ENCODE measurements around the gene DNAAF3.

The DNAAF3 gene

DNA sequence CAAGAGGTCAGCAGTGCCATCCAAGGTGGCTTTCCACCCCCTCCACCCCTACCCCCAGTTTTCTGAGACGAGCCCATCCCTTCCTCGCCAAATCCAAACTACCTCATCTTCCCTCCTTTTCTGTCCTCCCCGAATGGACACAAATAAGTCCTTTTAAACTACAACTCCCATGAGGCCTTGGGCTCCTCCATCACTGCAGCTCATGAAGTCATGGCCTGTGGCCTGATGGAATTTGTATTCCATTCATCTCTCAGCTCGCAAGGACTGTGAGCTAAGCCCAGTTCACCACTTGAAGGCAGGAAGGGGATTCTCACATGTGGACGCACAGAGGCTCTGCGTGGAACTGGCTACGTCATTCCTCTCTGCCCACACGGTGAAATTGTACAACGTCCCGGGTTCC, 30.4 kb upstream of the DNAAF3 start:
- H3K36me3 ChIP-seq (ENCODE audit: control insufficient read depth, insufficient read depth, low read length, severe bottlenecking), result no peaks in the 10 kb centered on the region
- H3K4me3 ChIP-seq (ENCODE audit: low read length), result no peak overlapping the region
- H3K9me3 ChIP-seq (ENCODE audit: control insufficient read depth, low read length), result no peaks in the 10 kb centered on the region
- H3K9ac ChIP-seq (ENCODE audit: low read length), result no peak overlapping the region
- no peak for DNase-seq (ENCODE audit: low read depth)
- no peaks in the 10 kb centered on the region for H3K4me1 ChIP-seq (ENCODE audit: control insufficient read depth, insufficient read depth, low read length)
- no peaks in the 10 kb centered on the region for H3K27me3 ChIP-seq (replicated peaks; ENCODE audit: control insufficient read depth, insufficient read depth, low read length)

DNA sequence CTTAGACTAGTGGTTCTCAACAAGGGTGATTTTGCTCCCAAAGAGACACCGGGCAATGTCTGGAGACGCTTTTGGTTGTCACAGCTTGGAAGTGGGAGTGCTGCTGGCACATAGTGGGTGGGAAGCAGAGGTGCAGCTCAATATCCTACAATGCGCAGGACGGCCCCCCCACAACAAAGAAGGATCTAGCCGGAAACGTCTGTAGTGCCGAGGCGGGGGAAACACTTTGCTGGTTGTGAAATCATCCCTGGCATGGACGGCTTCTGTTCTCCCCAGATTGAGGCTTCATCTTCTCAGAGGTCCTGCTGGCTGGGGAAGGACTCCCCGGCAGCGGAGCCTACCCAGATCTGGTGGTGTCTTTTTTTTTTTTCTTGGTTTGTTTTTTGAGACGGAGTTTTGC, 27.1 kb upstream of the DNAAF3 start:
- H3K4me3 ChIP-seq (ENCODE audit: low read length), result no peak overlapping the region
- H3K4me1 ChIP-seq (ENCODE audit: control insufficient read depth, insufficient read depth, low read length), result no peaks in the 10 kb centered on the region
- H3K9me3 ChIP-seq (ENCODE audit: control insufficient read depth, low read length), result no peaks in the 10 kb centered on the region
- no peak for DNase-seq (ENCODE audit: low read depth)
- no peak overlapping the region for H3K9ac ChIP-seq (ENCODE audit: low read length)
- H3K27me3 ChIP-seq (replicated peaks; ENCODE audit: control insufficient read depth, insufficient read depth, low read length), result no peaks in the 10 kb centered on the region
- H3K36me3 ChIP-seq (ENCODE audit: control insufficient read depth, insufficient read depth, low read length, severe bottlenecking), result no peaks in the 10 kb centered on the region

DNA sequence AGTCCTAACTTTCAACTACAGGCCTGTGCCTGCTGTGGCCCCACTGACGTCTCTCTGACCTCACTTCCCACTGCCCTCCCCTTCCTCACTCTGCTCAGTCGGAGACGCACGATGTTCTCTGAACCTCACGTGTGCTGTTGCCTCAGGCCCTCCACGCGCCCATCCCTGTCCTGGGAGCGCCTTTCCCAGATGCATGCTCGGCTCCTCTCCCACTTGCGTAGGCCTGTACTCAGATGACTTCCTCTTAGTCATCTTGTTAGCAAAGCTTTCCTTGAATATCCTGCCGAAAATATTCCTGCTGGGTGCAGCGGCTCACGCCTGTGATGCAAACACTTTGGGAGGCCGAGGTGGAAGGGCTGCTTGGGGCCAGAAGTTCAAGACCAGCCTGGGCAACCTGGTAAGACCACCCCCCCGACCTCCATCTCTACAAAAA, 23.0 kb upstream of the DNAAF3 start:
- H3K4me3 ChIP-seq (ENCODE audit: low read length), result no peak overlapping the region
- peak; percentile 38 for DNase-seq (ENCODE audit: low read depth)
- no peaks in the 10 kb centered on the region for H3K36me3 ChIP-seq (ENCODE audit: control insufficient read depth, insufficient read depth, low read length, severe bottlenecking)
- no peaks in the 10 kb centered on the region for H3K9me3 ChIP-seq (ENCODE audit: control insufficient read depth, low read length)
- no peaks in the 10 kb centered on the region for H3K27me3 ChIP-seq (replicated peaks; ENCODE audit: control insufficient read depth, insufficient read depth, low read length)
- peak overlapping the region; percentile 45 for H3K9ac ChIP-seq (ENCODE audit: low read length)
- H3K4me1 ChIP-seq (ENCODE audit: control insufficient read depth, insufficient read depth, low read length), result no peaks in the 10 kb centered on the region

DNA sequence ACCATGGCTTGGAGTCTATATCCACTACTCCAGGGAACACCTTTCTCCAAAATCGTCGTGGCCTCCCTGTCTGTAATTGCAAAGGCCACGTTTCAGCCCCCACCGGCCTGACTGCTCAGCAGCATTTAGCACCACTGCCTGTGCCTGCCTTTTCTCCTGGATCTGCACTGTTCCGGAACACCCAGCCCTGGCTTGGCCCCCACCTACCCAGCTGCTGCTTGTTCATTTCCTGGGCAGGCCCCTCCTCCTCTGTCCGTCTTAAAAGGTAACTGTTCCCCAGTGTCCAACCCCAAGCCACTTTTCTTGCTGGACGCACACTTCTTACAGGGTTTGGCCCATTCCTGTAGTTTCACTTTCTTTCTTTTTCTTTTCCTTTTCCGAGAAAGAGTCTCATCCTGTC, 22.2 kb upstream of the DNAAF3 start:
- no peak overlapping the region for H3K9ac ChIP-seq (ENCODE audit: low read length)
- no peaks in the 10 kb centered on the region for H3K4me1 ChIP-seq (ENCODE audit: control insufficient read depth, insufficient read depth, low read length)
- H3K36me3 ChIP-seq (ENCODE audit: control insufficient read depth, insufficient read depth, low read length, severe bottlenecking), result no peaks in the 10 kb centered on the region
- H3K9me3 ChIP-seq (ENCODE audit: control insufficient read depth, low read length), result no peaks in the 10 kb centered on the region
- DNase-seq (ENCODE audit: low read depth), result no peak
- no peak overlapping the region for H3K4me3 ChIP-seq (ENCODE audit: low read length)
- H3K27me3 ChIP-seq (replicated peaks; ENCODE audit: control insufficient read depth, insufficient read depth, low read length), result no peaks in the 10 kb centered on the region

DNA sequence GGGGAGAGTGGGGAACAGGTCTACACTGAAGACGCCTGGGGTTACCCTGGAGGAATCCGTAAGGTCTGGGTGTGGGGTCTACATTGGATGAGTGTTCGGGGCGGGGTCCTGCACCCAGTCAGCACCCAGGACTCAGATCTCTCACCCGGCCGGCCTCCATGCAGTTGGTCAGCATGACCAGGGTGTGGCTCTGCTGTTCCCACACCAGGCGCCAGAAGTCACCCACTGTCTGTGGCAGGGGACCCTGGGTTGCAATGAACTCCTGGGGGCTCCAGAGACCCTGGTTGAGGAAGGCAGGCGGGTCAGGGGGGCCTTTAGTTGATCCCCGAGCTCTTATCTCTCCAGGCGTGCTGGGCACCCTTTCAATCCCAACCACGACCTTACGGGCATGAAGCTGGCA, 19.7 kb upstream of the DNAAF3 start:
- Histone ChIP-seq H3K36me3 (ENCODE audit: control insufficient read depth, insufficient read depth, low read length, severe bottlenecking) (no peaks in the 10 kb centered on the region), H3K9ac (ENCODE audit: low read length) (no peak overlapping the region), H3K4me1 (ENCODE audit: control insufficient read depth, insufficient read depth, low read length) (no peaks in the 10 kb centered on the region), H3K4me3 (ENCODE audit: low read length) (no peak overlapping the region), H3K9me3 (ENCODE audit: control insufficient read depth, low read length) (no peaks in the 10 kb centered on the region), H3K27me3 (replicated peaks; ENCODE audit: control insufficient read depth, insufficient read depth, low read length) (peaks cover 2% of the 10 kb centered on the region)
- no peak for DNase-seq (ENCODE audit: low read depth)

DNA sequence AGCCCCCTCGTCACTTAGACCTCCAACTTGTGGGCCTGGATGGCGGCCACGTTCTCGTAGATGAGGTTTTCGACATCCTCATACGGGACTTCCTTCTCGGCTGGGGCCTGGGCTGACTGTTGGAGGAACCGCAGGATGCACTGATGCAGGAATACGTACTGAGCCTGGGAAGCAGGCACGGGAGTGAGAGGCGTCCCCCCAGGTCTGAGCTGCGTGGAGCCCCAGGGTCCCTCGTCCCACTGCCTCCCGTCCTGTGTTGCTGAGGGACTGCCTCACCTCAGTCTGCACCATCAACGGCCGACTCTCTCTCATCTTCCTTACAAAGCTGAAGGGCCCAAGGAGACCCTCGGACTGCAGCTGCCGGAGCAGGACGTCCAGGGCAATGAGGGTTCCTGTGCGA, 15.3 kb upstream of the DNAAF3 start:
- H3K4me1 ChIP-seq (ENCODE audit: control insufficient read depth, insufficient read depth, low read length), result peaks cover 9% of the 10 kb centered on the region
- no peaks in the 10 kb centered on the region for H3K9me3 ChIP-seq (ENCODE audit: control insufficient read depth, low read length)
- H3K9ac ChIP-seq (ENCODE audit: low read length), result no peak overlapping the region
- peaks cover 2% of the 10 kb centered on the region for H3K27me3 ChIP-seq (replicated peaks; ENCODE audit: control insufficient read depth, insufficient read depth, low read length)
- H3K4me3 ChIP-seq (ENCODE audit: low read length), result no peak overlapping the region
- DNase-seq (ENCODE audit: low read depth), result no peak
- H3K36me3 ChIP-seq (ENCODE audit: control insufficient read depth, insufficient read depth, low read length, severe bottlenecking), result no peaks in the 10 kb centered on the region

DNA sequence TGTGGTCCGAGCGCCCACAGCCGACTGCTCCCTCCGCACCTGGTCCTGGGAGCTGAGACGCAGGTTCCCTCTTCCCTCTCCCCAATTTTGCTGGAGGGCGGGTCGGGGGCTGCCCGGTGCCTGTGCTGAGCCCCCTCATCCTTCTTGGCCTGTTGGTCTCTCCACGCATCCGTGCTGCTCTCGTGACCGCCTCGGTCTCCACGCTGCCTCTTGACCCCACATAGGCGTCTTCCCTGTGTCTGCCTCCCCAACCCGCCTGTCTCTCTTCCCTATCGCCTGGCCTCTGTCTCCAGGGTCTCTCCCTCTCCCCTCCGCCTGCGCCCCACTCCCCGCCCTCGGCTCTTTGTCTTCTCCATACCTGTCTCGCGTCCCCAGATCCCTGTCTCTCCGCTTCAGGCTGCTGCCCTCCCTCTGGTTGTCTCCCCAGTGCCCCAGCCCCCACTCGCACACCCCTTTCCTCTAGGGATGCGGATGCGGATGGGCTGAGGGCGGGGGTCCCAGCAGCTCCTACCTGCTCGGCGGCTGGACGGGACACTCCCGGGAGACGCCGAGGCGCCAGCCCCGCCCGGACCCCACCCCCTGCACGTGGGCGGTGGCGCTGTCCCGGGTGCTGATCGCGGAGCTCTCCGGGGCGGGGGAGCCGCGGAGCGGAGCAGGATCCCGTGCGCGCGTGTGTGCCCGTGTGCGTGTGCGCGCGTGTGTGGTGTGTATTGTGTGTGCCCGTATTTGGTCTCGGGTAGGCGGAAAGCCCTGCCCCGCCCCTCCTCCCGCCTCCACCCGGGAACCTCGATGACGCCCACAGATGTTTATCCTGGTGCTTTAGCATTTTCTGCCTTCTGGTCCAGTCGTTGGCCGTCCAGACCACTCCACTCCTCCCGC, 13.4 kb upstream of the DNAAF3 start, which contains the start of gene SYT5:
Gene SYT5, minus strand, starts transcription at position 684 of the 879 bp plus-strand sequence. CDS start 1,248 bp downstream, outside the sequence.
- peak within 1 kb of the TSS; percentile 76 for H3K4me3 ChIP-seq (ENCODE audit: low read length)
- H3K9me3 ChIP-seq (ENCODE audit: control insufficient read depth, low read length), result no peaks in the 10 kb centered on the region
- no peak within 1 kb of the TSS for H3K9ac ChIP-seq (ENCODE audit: low read length)
- no peaks in the 10 kb centered on the region for H3K36me3 ChIP-seq (ENCODE audit: control insufficient read depth, insufficient read depth, low read length, severe bottlenecking)
- H3K4me1 ChIP-seq (ENCODE audit: control insufficient read depth, insufficient read depth, low read length), result peaks cover 9% of the 10 kb centered on the region
- DNase-seq (ENCODE audit: low read depth), result peak; percentile 65
- peaks cover 2% of the 10 kb centered on the region for H3K27me3 ChIP-seq (replicated peaks; ENCODE audit: control insufficient read depth, insufficient read depth, low read length)

DNA sequence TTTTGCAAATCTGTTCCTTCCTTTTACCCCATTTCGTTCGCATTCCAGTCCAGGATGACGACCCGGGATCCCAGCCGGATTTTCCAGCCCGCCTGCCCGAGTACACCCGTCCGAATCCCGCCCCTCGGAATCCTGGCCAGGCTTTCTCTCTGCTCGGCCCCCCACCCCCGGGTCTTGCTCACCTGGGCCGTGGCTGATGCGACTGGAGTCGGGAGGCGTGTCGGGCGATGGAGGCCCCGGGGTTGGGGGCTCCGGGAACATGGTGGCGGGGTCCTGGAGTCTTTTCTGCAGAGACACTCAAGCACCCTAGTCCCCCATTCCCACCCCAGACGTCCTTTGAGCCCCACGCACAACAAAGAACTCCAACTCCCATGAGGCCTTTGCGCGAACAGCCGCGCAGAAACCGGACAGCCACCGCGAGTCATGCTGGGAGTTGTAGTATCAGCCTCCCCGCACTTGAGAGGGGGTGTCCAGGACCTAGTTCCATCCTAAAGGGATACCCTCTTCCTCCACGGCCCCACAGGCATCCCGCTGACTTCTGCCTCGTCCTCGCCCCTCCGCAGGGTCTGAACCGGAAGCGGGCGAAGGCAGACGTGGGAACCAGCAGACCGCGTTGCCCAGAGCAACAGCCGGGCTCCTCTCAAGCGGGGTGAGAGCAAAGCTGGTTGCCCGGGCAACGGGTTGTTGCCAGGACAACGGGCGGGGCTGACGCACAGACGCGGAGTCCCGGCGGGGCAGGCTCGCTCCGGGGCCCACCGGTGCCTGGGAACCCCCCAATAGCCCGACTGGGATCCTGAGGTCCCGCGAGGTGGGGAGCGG, 12.6 kb upstream of the DNAAF3 start:
- no peaks in the 10 kb centered on the region for H3K9me3 ChIP-seq (ENCODE audit: control insufficient read depth, low read length)
- H3K36me3 ChIP-seq (ENCODE audit: control insufficient read depth, insufficient read depth, low read length, severe bottlenecking), result no peaks in the 10 kb centered on the region
- H3K4me3 ChIP-seq (ENCODE audit: low read length), result peak overlapping the region; percentile 76
- DNase-seq (ENCODE audit: low read depth), result peak; percentile 76
- H3K27me3 ChIP-seq (replicated peaks; ENCODE audit: control insufficient read depth, insufficient read depth, low read length), result peaks cover 2% of the 10 kb centered on the region
- H3K9ac ChIP-seq (ENCODE audit: low read length), result no peak overlapping the region
- H3K4me1 ChIP-seq (ENCODE audit: control insufficient read depth, insufficient read depth, low read length), result peaks cover 9% of the 10 kb centered on the region

DNA sequence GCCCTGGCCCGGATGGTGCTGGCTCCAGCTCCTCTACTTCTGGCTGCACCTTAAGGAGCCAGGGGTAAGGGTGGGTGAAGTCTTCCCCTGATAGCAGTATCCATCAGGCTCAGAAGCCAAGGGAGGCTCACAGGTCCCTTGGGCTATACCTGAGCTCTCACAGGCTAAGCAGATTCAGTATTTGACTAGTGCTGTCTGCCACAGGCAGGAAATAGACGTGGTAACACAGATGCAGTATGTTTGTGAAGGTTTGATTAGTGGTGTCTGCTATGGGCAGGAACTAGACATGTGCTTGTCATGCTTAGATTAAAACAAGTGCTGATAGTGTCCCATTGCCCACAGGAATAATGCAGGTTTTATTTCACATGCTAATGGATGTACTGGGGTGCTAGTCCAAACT, 9.7 kb upstream of the DNAAF3 start:
- Histone ChIP-seq H3K9ac (ENCODE audit: low read length) (no peak overlapping the region), H3K27me3 (replicated peaks; ENCODE audit: control insufficient read depth, insufficient read depth, low read length) (no peaks in the 10 kb centered on the region), H3K9me3 (ENCODE audit: control insufficient read depth, low read length) (no peaks in the 10 kb centered on the region), H3K4me1 (ENCODE audit: control insufficient read depth, insufficient read depth, low read length) (peaks cover 15% of the 10 kb centered on the region), H3K36me3 (ENCODE audit: control insufficient read depth, insufficient read depth, low read length, severe bottlenecking) (no peaks in the 10 kb centered on the region), H3K4me3 (ENCODE audit: low read length) (no peak overlapping the region)
- no peak for DNase-seq (ENCODE audit: low read depth)

DNA sequence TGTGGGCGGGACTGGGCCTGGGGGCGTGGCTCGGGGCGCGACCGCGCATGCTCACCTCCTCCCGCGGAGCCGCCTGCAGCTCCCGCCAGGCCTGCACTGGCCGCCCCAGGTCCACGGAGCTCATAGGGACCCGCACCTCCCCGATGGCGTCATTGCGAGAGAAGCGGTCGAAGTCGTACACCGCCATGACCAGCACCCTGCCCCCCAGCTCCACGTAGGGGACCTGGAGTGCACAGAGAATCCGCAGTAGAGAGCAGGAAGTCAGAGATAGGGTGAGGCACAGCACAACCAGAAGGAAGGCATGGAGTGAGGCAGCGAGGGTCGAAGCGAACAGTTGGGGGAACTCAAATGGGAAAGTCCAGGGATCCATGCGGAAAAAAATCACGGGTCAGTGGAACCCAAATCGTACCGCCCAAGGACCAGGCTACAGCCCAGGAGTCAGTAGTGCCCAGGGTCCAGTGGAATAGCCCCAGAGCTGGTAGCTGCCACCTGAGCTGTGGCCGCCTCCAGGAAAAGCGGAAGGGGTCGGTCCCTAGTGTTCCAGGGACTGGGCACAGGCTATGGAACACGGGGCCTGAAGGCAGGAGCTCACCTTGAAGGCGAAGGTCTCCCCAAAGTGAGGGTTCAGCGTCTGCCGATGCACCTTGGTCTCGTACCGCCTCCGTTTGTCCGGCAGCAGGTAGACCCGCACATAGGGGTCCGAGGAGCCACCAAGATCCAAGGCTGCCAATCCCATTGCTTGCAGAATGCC, 8.9 kb upstream of the DNAAF3 start:
- peaks cover 15% of the 10 kb centered on the region for H3K4me1 ChIP-seq (ENCODE audit: control insufficient read depth, insufficient read depth, low read length)
- H3K4me3 ChIP-seq (ENCODE audit: low read length), result no peak overlapping the region
- DNase-seq (ENCODE audit: low read depth), result no peak
- H3K27me3 ChIP-seq (replicated peaks; ENCODE audit: control insufficient read depth, insufficient read depth, low read length), result no peaks in the 10 kb centered on the region
- no peak overlapping the region for H3K9ac ChIP-seq (ENCODE audit: low read length)
- no peaks in the 10 kb centered on the region for H3K9me3 ChIP-seq (ENCODE audit: control insufficient read depth, low read length)
- no peaks in the 10 kb centered on the region for H3K36me3 ChIP-seq (ENCODE audit: control insufficient read depth, insufficient read depth, low read length, severe bottlenecking)

Measured in adipocyte (in vitro differentiated cells).